Caki2 (cell line): ENCODE measurements around the gene GTF3C1. TPM values are rescaled to one million over a fixed set of nuclear protein-coding genes. Genes with fewer than 3 reads are reported as not detected.

ENCODE experiments used
- DNase-seq: peaks from one replicate; pipeline ENCODE4 v3.0.0-alpha.2; 2015; ENCODE audit warnings: low read depth
- in situ Hi-C: cut with HindIII; loops from 2 replicates; pipeline ENCODE4 v1.10.0; 2016; ENCODE audit warnings: low sequenced_read_pairs, low pct_unique_long_range_greater_than_20kb, mixed read lengths
- total RNA-seq: library from RNA; depleted of rRNA; stranded (reverse); fragments of >200 nt; shearing (Covaris generic); gene quantifications from 2 replicates; pipeline ENCODE4 v1.2.3, GENCODE V29; 2014; ENCODE audit warnings: low replicate concordance

GTF3C1 gene
- total RNA-seq, 1 experiment from 2014 or later: 65.3 TPM

DNA sequence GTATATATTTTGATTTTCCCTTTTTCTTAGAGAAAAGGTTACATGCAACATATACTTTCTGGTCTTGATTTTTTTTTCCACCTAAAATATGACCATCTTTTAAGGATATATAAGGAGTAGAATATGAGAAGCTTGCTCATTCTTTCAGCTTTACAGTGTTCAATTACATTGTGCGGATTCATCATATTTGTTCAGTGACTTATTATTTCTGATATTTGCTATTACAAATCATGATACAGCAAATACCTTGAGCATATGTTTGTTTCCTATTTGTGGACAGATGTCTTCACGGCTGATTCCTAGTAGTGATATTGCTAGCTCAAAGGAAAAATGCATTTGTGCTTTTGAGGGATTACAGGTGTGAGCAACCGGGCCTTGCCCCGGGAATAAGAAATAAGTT, 18.4 kb upstream of the GTF3C1 start:
- in situ Hi-C loops: no loop called here
- DNase-seq: no peak

DNA sequence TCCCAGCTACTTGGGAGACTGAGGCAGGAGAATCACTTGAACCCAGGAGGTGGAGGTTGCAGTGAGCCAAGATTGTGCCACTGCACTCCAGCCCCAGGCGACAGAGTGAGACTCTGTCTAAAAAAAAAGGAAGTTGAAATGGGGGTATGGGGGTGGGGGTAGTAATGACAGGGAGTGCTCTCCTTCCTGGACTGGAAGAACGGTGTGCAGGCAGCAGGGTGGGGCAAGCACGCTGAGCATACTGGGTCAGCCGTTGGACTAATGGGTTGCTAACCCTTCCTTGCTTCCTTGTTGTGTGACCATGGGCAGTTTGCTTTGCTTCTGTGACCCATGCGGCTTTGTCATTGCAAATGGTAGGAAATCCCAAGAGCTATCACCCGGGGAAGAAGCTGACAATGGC, 16.7 kb upstream of the GTF3C1 start:
- in situ Hi-C loops: no loop called here

DNA sequence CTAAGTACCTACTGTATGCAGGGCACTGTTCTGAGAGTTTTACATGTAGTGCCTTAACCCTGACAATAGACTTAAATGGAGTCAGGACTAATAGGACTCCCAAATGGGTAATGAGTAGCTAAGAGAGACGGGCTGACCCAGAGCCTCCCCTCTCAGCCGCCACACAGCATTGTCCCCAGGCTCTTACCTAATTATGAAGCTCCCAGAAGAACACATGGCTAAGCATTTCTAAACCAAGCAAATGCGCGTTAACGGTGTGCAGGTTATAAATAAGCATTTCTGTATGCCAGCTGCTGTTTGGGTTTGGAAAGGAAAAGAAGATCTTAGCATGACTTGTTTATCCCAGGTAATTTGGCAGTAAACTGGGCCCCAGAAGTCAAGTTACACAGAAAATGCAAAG, 14.5 kb upstream of the GTF3C1 start:
- DNase-seq: no peak
- in situ Hi-C loops: no loop called here

More for the DNA sequence above, 16.7 kb upstream of the GTF3C1 start:
- DNase-seq: no peak

DNA sequence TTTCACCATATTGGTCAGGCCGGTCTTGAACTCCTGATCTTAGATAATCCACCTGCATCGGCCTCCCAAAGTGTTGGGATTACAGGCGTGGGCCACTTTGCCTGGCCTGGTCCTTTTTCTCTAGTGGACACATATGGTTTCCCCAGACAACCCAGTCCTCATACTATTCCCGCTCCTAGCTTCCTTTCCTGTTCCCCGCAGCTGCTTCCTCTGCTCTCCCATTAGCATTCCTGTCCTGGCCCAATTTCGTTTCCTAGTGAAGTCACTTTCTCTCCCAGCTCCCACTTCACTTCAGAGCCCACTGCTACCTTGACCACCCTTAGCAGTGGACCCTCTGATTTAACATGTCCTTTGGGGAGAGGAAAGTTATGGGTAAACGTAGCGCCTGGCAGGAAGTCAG, 11.5 kb upstream of the GTF3C1 start:
- in situ Hi-C loops: no loop called here
- DNase-seq: no peak

DNA sequence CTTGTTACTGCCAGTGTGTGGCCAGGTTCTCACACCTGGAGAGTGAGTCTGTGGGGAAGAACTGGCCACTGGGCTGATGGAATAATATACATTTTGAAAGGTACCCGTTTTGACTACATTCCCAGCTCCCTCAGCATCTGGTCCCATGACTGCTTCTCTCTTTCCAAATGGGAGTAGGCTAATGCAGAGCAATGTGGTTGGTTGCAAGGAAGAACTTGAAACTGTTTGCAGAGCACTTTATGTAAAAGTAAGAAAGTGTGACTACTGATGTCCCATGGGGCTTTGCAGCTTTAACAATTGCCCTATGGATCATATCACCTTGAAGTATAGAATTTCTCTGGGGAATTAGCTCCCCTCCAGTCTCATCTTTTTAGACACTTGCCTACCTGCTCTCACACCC, 9.2 kb upstream of the GTF3C1 start:
- DNase-seq: no peak
- in situ Hi-C loops: no loop called here

DNA sequence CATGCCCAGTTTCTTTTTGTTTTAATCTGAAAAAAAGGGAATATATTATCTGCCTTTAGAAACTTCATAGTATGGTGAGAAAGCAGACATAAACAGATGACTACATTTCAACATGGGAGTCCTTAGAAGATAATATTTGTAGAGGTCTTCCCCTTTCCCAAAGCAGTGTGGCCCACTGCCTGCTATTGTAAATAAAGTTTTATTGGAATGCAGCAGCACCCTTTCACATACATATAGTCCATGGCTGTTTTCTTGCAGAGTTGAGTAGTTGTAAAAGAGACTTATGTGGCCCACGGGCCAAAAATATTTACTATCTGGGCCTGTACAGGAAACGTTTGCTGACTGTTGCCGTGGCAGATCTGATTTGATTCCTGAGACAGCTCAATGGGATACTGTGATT, 8.7 kb upstream of the GTF3C1 start:
- in situ Hi-C loops: no loop called here
- no peak for DNase-seq

DNA sequence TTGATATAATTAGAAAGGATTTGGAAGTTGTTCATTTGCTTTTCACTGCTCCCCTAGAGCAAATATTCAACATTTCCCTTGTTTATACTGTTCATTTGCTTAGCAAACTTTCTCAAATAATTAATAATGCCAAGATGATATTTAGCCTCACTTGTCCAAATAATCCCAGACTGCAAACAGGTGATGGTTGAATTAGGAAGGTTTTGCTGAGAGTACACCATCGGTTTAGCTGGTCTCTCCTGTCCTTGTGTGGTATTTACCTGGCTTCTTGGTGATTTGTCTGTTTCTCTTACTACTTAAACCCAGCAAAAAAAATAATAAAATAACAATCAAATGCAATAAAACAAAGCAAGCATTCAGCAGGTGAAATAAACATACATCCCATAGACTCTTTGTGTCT, 6.8 kb upstream of the GTF3C1 start:
- no peak for DNase-seq
- in situ Hi-C loops: no loop called here

DNA sequence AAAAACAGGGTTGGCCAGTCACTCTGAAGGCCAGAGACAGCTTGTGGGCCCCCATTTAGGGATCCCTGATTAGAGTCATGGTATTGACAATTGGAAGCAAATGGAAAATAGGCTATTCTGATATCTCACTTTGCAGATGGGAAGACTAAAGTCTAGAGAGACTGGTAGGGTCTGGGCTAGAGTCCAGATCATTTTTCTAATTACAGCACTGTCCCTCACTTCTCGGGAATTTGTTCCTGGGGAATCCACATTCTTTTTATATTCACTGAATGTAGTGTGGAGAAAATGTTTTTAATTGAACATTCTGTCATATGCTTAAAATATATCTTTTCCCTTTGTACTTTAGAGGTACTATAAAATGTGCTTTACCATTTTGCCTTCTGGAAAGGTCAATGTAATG, 1.3 kb upstream of the GTF3C1 start:
- in situ Hi-C loops: no loop called here
- DNase-seq: no peak

DNA sequence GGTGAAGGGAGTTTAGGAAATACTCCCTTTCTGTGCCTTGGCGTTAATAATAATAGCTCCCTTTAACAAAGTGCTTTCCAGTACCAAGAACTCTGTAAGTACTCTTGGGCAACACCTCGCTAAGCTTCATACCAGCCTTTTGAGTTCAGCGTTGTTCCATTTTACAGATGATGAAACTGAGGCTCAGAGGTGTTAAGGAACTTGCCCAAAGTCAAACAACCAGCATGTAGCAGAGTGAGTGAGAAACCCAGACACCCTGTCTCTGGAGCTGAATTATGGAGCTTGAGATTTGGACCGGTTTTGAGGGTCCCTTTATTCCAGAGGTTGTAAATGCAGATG, 838 bp upstream of the GTF3C1 start:
- in situ Hi-C loops: no loop called here
- no peak for DNase-seq

DNA sequence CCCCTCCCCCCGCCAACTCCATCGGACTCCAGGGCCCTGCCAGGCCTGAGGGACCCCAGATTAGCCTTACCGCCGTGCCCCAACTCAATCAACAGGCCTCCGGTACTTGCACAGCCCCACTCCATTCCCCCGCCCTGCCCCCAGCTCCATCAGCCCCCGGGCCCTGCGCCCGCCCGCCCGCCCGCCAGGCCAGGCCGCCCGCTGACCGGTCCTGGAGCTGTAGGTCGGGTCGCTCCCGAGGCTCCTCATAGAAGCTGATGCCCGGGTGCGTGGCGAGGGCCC, 308 bp downstream of the GTF3C1 start:
- in situ Hi-C loops: no loop called here
- no peak for DNase-seq

DNA sequence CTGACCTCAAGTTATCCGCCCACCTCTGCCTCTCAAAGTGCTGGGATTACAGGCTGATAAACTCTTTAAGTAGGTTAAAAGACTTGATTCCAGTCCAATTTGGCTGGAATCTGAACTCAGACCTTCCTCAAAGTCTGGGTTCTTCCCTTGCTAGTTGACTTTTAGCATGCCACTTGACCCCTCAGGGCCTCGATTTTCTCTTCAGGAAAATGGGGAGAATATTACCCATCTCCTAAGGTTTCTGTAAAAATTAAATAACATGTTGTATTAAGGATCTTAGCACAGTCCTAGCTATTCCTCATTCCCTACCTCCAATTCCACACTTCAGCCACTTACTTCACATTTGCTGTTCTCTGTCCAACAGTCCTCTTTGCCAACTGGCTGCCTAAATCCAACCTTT, 1.9 kb downstream of the GTF3C1 start:
- in situ Hi-C loops: no loop called here
- DNase-seq: no peak

DNA sequence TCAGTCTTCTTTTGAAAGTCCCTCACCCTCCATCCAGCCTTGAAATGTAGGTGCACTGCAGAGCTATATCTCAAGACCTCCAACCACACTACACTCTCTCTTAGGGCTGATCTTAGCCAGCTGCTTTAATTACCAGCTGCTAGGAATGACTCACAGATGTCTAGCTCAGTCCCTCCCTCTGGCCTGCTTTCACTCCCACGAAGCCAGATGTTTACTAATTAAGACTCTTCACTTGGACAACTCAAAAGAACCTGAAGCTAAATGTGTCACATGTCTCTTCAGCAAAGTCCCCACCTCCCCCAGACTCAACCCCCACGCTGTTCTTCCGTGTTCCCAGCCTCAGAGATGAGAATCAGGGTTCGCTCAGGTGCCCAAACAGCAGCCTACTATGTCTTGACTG, 2.6 kb downstream of the GTF3C1 start:
- no peak for DNase-seq
- in situ Hi-C loops: no loop called here

DNA sequence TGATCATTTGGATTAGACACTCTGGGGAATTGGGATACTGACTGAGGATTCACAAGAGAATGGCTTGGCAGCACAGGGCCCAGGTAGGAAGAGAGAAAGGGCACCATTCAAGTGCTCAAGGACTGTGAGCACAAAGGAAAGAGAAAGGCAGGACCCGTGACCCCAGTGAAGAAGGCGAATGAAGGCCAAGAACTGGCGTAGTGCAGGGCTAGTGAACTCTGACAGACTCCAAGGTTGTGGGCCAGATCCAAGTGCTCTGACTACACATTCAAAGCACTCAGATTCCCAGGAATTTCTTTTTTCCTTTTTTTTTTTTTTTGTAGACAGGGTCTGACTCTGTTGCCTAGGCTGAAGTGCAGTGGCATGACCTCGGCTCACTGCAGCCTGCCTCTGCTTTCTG, 5.0 kb downstream of the GTF3C1 start:
- in situ Hi-C loops: no loop called here
- no peak for DNase-seq

DNA sequence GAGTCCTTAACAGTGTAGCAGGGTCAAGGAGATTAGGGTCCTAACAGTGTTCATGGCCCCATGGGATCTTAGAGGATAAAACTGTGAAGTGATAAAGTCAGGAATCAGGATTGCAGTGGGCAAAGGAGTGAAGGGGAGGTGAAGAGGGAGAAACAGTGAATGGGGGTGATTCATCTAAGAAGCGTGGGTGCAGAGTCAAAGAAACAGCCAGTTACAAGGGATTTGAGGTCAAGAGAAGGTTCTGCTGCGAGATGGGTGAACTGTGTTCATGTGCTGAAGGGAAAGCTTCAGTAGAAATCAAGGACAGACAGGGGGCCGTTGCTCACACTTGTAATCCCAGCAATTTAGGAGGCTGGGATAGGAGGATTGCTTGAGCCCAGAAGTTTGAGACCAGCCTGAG, 5.9 kb downstream of the GTF3C1 start:
- DNase-seq: no peak
- in situ Hi-C loops: no loop called here

DNA sequence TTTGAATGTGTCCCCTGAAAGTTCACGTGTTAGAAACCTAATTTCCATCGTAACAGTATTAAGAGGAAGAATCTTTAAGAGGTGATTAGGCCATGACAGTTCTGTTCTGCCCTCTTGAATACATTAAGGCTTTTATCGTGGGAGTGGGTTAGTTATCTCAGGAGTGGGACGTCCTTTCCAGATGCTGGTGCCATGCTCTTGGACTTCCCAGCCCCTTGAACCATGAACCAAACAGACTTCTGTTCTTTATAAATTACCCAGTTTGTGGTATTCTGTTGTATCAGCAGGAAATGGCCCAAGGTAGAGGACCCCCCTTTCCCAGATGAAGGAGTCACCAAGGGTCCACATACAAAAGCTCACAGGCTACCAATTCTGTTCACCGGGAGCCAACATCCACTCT, 10.1 kb downstream of the GTF3C1 start:
- DNase-seq: no peak
- in situ Hi-C loops: no loop called here

DNA sequence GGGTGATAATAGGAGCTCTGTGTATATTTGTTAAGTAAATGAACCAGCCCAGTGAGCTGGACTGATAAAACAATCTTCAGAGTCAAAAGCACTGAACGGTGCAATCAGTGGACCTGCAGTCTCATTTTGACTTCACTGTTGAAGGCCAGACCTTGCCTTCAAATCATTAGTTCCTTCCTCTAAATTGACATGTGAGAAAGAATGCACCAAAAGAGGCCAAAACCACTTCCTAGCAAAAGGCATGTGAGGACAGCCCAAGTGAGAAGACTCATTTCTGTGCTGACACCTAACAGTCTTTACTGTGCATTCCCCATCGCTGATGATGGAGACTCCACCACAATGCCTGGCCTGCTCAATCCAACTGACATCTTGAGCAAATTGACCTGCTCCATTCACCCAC, 10.6 kb downstream of the GTF3C1 start:
- no peak for DNase-seq
- in situ Hi-C loops: no loop called here

DNA sequence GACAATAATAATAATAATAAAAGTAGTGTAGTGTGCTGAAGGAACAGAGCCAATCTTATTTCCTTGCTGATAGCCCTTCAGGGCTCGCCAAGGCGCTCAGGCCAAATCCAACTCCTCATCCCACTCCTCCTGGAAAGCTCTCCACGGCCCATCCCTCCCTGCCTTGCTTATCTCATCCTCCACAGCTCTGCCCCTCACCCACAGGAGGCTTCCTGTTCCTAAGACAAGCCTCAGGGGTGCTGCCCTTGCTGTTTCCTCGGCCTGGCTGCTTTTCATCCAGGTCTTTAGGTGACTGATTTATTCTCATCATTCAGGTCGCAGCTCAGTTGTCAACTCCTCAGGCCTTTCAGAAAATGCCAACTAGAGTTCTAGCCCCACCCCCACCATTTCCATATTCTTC, 11.2 kb downstream of the GTF3C1 start:
- DNase-seq: no peak
- in situ Hi-C loops: no loop called here

DNA sequence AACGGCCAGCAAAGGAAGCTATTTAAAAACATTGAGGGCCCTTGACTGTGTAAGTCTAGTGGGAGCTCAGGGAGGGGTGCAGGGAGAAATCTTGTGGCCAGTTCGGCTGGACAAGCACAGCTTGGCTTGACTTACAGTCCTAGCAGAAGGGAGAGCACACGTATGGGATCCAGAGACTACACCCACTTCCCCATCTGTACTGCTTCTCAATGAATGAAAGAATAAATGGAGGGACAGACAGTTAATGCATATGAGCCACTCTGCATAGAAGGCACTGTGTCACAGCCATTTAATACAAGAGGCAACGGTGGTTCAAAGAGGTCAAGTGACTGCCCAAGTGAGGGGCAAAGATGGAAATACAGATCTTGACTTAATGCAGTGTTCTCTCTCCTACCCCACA, 15.5 kb downstream of the GTF3C1 start:
- in situ Hi-C loops: no loop called here

DNA sequence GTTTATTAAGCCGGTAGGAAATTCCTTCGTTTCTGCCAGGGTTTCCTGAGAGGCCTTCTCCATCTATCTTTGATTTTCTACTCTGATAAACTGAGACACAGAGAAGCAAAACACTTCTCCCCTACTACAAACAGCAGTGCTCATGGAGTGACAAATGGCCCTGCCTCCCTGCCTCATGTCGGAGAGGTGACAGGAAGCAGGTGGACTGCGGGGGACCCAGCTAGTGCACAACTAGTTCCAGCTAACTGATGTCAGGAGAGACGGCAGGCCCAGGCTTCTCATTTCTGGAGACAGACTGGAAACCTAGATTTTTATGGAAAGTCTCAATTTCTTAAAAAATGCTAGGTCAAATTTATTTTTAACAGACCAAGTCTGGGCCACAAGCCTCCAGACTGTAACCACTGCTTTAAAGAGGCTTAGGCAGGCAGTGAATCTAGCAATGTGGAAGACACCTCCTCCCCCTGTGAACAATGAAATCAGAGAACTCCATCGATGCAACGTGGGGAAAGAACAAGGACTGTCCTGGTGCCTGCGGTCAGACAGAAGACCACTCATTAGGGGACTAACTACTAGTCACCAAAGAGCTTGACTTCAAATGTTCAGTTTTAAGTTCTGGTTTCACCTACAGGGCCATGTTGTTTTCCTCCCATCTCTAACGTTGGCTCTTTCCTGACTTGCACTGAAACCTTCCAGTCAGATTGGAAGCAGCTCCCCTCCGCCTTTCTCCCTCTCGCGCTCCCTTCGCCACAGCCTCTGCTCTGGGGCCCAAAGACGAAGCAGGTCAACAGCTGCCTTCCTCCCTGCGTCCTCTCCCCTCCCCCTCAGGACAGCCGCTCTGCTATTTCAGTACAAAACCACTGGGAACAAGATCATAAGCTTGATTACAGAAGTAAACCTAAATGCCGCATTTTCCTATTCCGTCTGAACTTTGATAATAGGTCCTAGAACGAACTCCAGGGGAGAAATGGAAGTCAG, 17.6 kb downstream of the GTF3C1 start:
- no peak for DNase-seq
- in situ Hi-C loops: no loop called here

More for the DNA sequence above, 15.5 kb downstream of the GTF3C1 start:
- DNase-seq: no peak

DNA sequence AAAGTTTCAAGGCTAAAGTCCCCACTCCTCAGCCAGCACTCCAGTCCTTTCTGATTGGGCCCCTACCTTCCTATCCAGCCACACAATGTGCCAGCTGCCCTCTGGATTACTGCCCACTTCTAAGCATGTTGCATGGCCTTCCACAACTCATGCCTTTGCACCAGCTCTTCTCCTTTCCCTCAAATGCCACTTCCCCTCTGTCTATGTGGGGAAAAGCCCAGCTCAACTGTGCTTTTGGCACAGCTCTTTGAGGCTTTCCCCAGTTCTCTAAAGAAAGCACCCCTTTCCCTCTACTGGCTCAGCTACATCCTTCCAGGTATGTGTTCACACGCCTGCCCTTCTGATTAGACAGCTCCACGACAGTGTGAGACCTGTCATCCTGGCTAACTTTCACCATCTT, 18.5 kb downstream of the GTF3C1 start:
- DNase-seq: no peak
- in situ Hi-C loops: no loop called here
